Prostate gland (tissue), 2 donors: Measurements from ENCODE around the gene ZNF512B. TPM values are rescaled to one million over a fixed set of nuclear protein-coding genes. Genes with fewer than 3 reads are reported as not detected.

Source experiments
- DNase-seq: peaks from one replicate; pipeline ENCODE4 v3.0.0-alpha.2; 2019; ENCODE audit warnings: low spot score
- H3K27ac ChIP-seq, 2 donors: fragments of 200-600 bp; sonication (generic); 2 replicates each; pipeline ENCODE4 v1.5.1; 2017 to 2019
- H3K27me3 ChIP-seq: fragments of 200-600 bp; sonication (generic); replicated peaks from 2 replicates; pipeline ENCODE4 v1.5.1; 2019; ENCODE audit not compliant: insufficient read depth
- H3K36me3 ChIP-seq, 2 donors: fragments of 200-600 bp; sonication (generic); 1 replicate in 1 of 2; 2 replicates in 1 of 2; pipeline versions ENCODE4 v1.5.1 to v1.8.1; 2017 to 2019
- H3K4me1 ChIP-seq: fragments of 200-600 bp; sonication (generic); replicated peaks from 2 replicates; pipeline ENCODE4 v1.5.1; 2019
- H3K4me3 ChIP-seq, 2 donors: fragments of 200-600 bp; sonication (generic); 2 replicates each; pipeline ENCODE4 v1.5.1; 2017 to 2019
- H3K9me3 ChIP-seq: fragments of 200-600 bp; sonication (generic); 2 replicates; pipeline ENCODE4 v1.5.1; 2017
- CTCF ChIP-seq, 4 experiments: fragments of 200-600 bp in 2 of 4; fragments of 450-650 bp in 2 of 4; sonication (generic) in 2 of 4; IDR thresholded peaks; 1 replicate in 3 of 4; 2 replicates in 1 of 4; pipeline ENCODE4 v1.5.1; 2016 to 2019; ENCODE audit warnings: antibody characterized with exemption in 4 of 4, mild to moderate bottlenecking in 2 of 4, moderate library complexity in 2 of 4
- POLR2A ChIP-seq: fragments of 450-650 bp; IDR thresholded peaks from one replicate; pipeline ENCODE4 v1.6.1; 2016; ENCODE audit warnings: antibody characterized with exemption, mild to moderate bottlenecking
- POLR2AphosphoS5 ChIP-seq: sonication (generic); formaldehyde crosslinking; IDR thresholded peaks from one replicate; pipeline ENCODE4 v1.6.1; 2017; ENCODE audit warnings: antibody characterized with exemption
- WGBS: methylation state at CpG from one replicate; pipeline ENCODE4 v1.1.5; 2018; 5-methylcytosine and 5-hydroxymethylcytosine counted together
- intact Hi-C: fragments of 100-400 bp; cut with DNase I; formaldehyde crosslinking; loops from one replicate; pipeline ENCODE4 v1.14.2; 2022
- total RNA-seq, 2 donors: library from RNA; depleted of rRNA; stranded (reverse); fragments of >200 nt; gene quantifications; one replicate each; pipeline ENCODE4 v1.1.0, GENCODE V29; 2016

The ZNF512B gene
- total RNA-seq, 2 donors from 2014 or later = 12.2 to 24.6 TPM

- no peak for DNase-seq
- Histone ChIP-seq H3K27me3 (no peaks in the 10 kb centered on the region), H3K9me3 (no peaks in the 10 kb centered on the region), H3K4me1 (no peaks in the 10 kb centered on the region), H3K27ac (no peak overlapping the region), H3K36me3 (peaks cover 12 to 28% of the 10 kb centered on the region in 2 donors), H3K4me3 (no peak overlapping the region)
- WGBS = 98% methylated on average over 26 of the region's 26 CpGs
- no peak for TF ChIP-seq POLR2AphosphoS5
- no peak for TF ChIP-seq POLR2A
- TF ChIP-seq CTCF (IDR thresholded peaks at IDR 0.05) = no peak
- intact Hi-C loops = no loop called here
These were observed 40.7 kb downstream of the ZNF512B start for GRCh38 chr20:63929071-63929470.

GRCh38 chr20:63926298-63926697 is 43.4 kb downstream of the ZNF512B start:
- 66% methylated on average over 8 of the region's 8 CpGs for WGBS
- H3K27me3 ChIP-seq = no peaks in the 10 kb centered on the region
- H3K4me3 ChIP-seq = no peak overlapping the region
- no peaks in the 10 kb centered on the region for H3K4me1 ChIP-seq
- intact Hi-C loops = no loop called here
- no peak for DNase-seq
- no peak overlapping the region for H3K27ac ChIP-seq
- H3K9me3 ChIP-seq = no peaks in the 10 kb centered on the region
- peaks cover 12 to 19% of the 10 kb centered on the region in 2 donors for H3K36me3 ChIP-seq
- no peak for TF ChIP-seq POLR2AphosphoS5
- no peak for TF ChIP-seq CTCF (IDR thresholded peaks at IDR 0.05)
- no peak for TF ChIP-seq POLR2A

GRCh38 chr20:63924241-63924640 is 45.5 kb downstream of the ZNF512B start:
- peaks cover 7 to 10% of the 10 kb centered on the region in 2 donors for H3K36me3 ChIP-seq
- H3K4me1 ChIP-seq = no peaks in the 10 kb centered on the region
- TF ChIP-seq CTCF (IDR thresholded peaks at IDR 0.05) (no peak), POLR2A (no peak), POLR2AphosphoS5 (no peak)
- no peak overlapping the region for H3K27ac ChIP-seq
- no peak for DNase-seq
- no peak overlapping the region for H3K4me3 ChIP-seq
- intact Hi-C loops = no loop called here
- H3K27me3 ChIP-seq = no peaks in the 10 kb centered on the region
- 71% methylated on average over 9 of the region's 9 CpGs for WGBS
- H3K9me3 ChIP-seq = no peaks in the 10 kb centered on the region

- Histone ChIP-seq H3K4me3 (no peak overlapping the region), H3K4me1 (no peaks in the 10 kb centered on the region), H3K27ac (no peak overlapping the region), H3K9me3 (no peaks in the 10 kb centered on the region), H3K27me3 (no peaks in the 10 kb centered on the region), H3K36me3 (peaks cover 2 to 4% of the 10 kb centered on the region in 2 donors)
- DNase-seq = no peak
- TF ChIP-seq POLR2AphosphoS5 (no peak), CTCF (IDR thresholded peaks at IDR 0.05) (no peak), POLR2A (no peak)
- WGBS = 52% methylated on average over 8 of the region's 8 CpGs
- intact Hi-C loops = no loop called here
These were observed 46.1 kb downstream of the ZNF512B start for GRCh38 chr20:63923651-63924050.

- Histone ChIP-seq H3K27me3 (no peaks in the 10 kb centered on the region), H3K36me3 (no peaks in the 10 kb centered on the region), H3K4me1 (no peaks in the 10 kb centered on the region), H3K4me3 (no peak overlapping the region), H3K9me3 (no peaks in the 10 kb centered on the region), H3K27ac (no peak overlapping the region)
- WGBS = 92% methylated on average over 23 of the region's 23 CpGs
- intact Hi-C loops = no loop called here
- no peak for TF ChIP-seq POLR2AphosphoS5
- TF ChIP-seq POLR2A = no peak
- no peak for TF ChIP-seq CTCF (IDR thresholded peaks at IDR 0.05)
- DNase-seq = no peak
These were observed 49.5 kb downstream of the ZNF512B start for GRCh38 chr20:63920226-63920625.
